Mesenchymal stem cell (in vitro differentiated cells and primary cell): ENCODE results near the gene MYLK. TPM values are rescaled to one million over a fixed set of nuclear protein-coding genes. Genes with fewer than 3 reads are reported as not detected.

Experiments
- DNase-seq: peaks from one replicate; pipeline ENCODE4 v3.0.0-alpha.2; 2013
- H2AFZ ChIP-seq: one replicate; pipeline ENCODE4 v1.6.1; 2013; ENCODE audit warnings: low read depth, mild to moderate bottlenecking, control low read depth, inconsistent platforms, low read length, moderate library complexity
- H2AK5ac ChIP-seq: 2 replicates; pipeline ENCODE4 v1.6.1; 2013; ENCODE audit warnings: low read length, moderate library complexity, mild to moderate bottlenecking, inconsistent platforms; ENCODE audit not compliant: severe bottlenecking
- H2BK120ac ChIP-seq: one replicate; pipeline ENCODE4 v1.6.1; 2013; ENCODE audit warnings: low read depth, mild to moderate bottlenecking, inconsistent platforms, low read length, moderate library complexity
- H2BK12ac ChIP-seq, 2 experiments: one replicate each; pipeline ENCODE4 v1.6.1; 2013; ENCODE audit warnings: inconsistent platforms in 2 of 2, low read length in 2 of 2, mild to moderate bottlenecking in 2 of 2, moderate library complexity in 2 of 2, control low read depth in 1 of 2
- H2BK15ac ChIP-seq: one replicate; pipeline ENCODE4 v1.6.1; 2013; ENCODE audit warnings: mild to moderate bottlenecking, low read depth, inconsistent platforms; ENCODE audit not compliant: poor library complexity, severe bottlenecking
- H2BK5ac ChIP-seq: 2 replicates; pipeline ENCODE4 v1.6.1; 2013; ENCODE audit warnings: low read depth, mild to moderate bottlenecking, low read length, control low read depth, inconsistent platforms; ENCODE audit not compliant: poor library complexity, severe bottlenecking
- H3K14ac ChIP-seq, 2 experiments: one replicate each; pipeline ENCODE4 v1.6.1; 2013; ENCODE audit warnings: inconsistent platforms in 2 of 2, low read length in 2 of 2, control low read depth in 1 of 2, mild to moderate bottlenecking in 1 of 2, moderate library complexity in 1 of 2
- H3K18ac ChIP-seq, 2 experiments: one replicate each; pipeline ENCODE4 v1.6.1; 2013; ENCODE audit warnings: inconsistent platforms in 2 of 2, low read length in 2 of 2, control low read depth in 1 of 2, low read depth in 1 of 2, mild to moderate bottlenecking in 1 of 2
- H3K23ac ChIP-seq, 2 experiments: one replicate each; pipeline ENCODE4 v1.6.1; 2013; ENCODE audit warnings: inconsistent platforms in 2 of 2, low read length in 2 of 2, mild to moderate bottlenecking in 2 of 2, moderate library complexity in 2 of 2, control low read depth in 1 of 2
- H3K27ac ChIP-seq: 2 replicates; pipeline ENCODE4 v1.5.1; 2013; ENCODE audit warnings: mild to moderate bottlenecking, moderate library complexity, low read length, control low read depth, inconsistent platforms; ENCODE audit not compliant: poor library complexity, severe bottlenecking
- H3K27me3 ChIP-seq, 2 experiments: 2 replicates each; pipeline versions ENCODE4 v1.6.1 to v1.7.0; 2013; ENCODE audit warnings: low read length in 2 of 2, mild to moderate bottlenecking in 2 of 2, moderate library complexity in 2 of 2, control low read depth in 1 of 2, inconsistent platforms in 1 of 2; ENCODE audit not compliant: control insufficient read depth in 1 of 2, insufficient read depth in 1 of 2
- H3K36me3 ChIP-seq, 2 experiments: 2 replicates each; pipeline versions ENCODE4 v1.6.1 to v1.7.0; 2013; ENCODE audit warnings: low read length in 2 of 2, control low read depth in 1 of 2, inconsistent platforms in 1 of 2, low read depth in 1 of 2, mild to moderate bottlenecking in 1 of 2; ENCODE audit not compliant: insufficient read depth in 2 of 2, control insufficient read depth in 1 of 2
- H3K4ac ChIP-seq, 2 experiments: one replicate each; pipeline ENCODE4 v1.6.1; 2013; ENCODE audit warnings: inconsistent platforms in 2 of 2, low read length in 2 of 2, mild to moderate bottlenecking in 2 of 2, moderate library complexity in 2 of 2, control low read depth in 1 of 2, low read depth in 1 of 2
- H3K4me1 ChIP-seq: 2 replicates; pipeline ENCODE4 v1.6.1; 2013; ENCODE audit warnings: low read depth, low read length, control low read depth; ENCODE audit not compliant: control insufficient read depth, insufficient read depth
- H3K4me2 ChIP-seq: 2 replicates; pipeline ENCODE4 v1.6.1; 2013; ENCODE audit warnings: low read length, mild to moderate bottlenecking, inconsistent platforms; ENCODE audit not compliant: poor library complexity, severe bottlenecking
- H3K4me3 ChIP-seq, 2 experiments: 2 replicates each; pipeline versions ENCODE4 v1.5.1 to v1.7.0; 2013; ENCODE audit warnings: low read length in 2 of 2, mild to moderate bottlenecking in 2 of 2, control low read depth in 1 of 2, low read depth in 1 of 2; ENCODE audit not compliant: insufficient read depth in 1 of 2
- H3K79me1 ChIP-seq: replicated peaks from 2 replicates; pipeline ENCODE4 v1.6.1; 2013; ENCODE audit warnings: mild to moderate bottlenecking, control low read depth, low read length, inconsistent platforms; ENCODE audit not compliant: poor library complexity, severe bottlenecking
- H3K9ac ChIP-seq: 2 replicates; pipeline ENCODE4 v1.7.0; 2013; ENCODE audit warnings: mild to moderate bottlenecking, low read length, moderate library complexity
- H3K9me3 ChIP-seq: 2 replicates; pipeline ENCODE4 v1.7.0; 2013; ENCODE audit warnings: mild to moderate bottlenecking, low read length; ENCODE audit not compliant: control insufficient read depth
- H4K8ac ChIP-seq: one replicate; pipeline ENCODE4 v1.6.1; 2013; ENCODE audit warnings: inconsistent platforms, mild to moderate bottlenecking, low read length, moderate library complexity
- H4K91ac ChIP-seq: one replicate; pipeline ENCODE4 v1.6.1; 2013; ENCODE audit warnings: mild to moderate bottlenecking, low read length, inconsistent platforms
- whole genome bisulfite sequencing: methylation state at CpG from one replicate; pipeline ENCODE4 v1.1.7; 2013; ENCODE audit warnings: mixed read lengths; 5-methylcytosine and 5-hydroxymethylcytosine counted together
- polyA plus RNA-seq, 2 experiments: library from polyadenylated mRNA; stranded (reverse); fragments of 200-250 nt; gene quantifications; one replicate each; pipeline ENCODE4 v1.2.3, GENCODE V29; 2013

The MYLK gene
- 138 TPM for polyA plus RNA-seq (2013, experiment 1 of 2)
- 135 TPM for polyA plus RNA-seq (2013, experiment 2 of 2)

GRCh38 chr3:123884203-123884831 is at the start of gene MYLK:
TSS of gene MYLK (minus strand) at chr3:123884332. CDS start at chr3:123793841, 90,491 bp downstream.
- no peaks in the 10 kb centered on the region for H3K79me1 ChIP-seq
- no peak within 1 kb of the TSS for H2BK15ac ChIP-seq
- peaks cover 0 to 11% of the 10 kb centered on the region in 2 experiments for H3K36me3 ChIP-seq
- peak within 1 kb of the TSS; percentile 64 to 91 for H3K18ac ChIP-seq
- peak within 1 kb of the TSS; percentile 75 for H4K8ac ChIP-seq
- peak within 1 kb of the TSS; percentile 81 for H2BK5ac ChIP-seq
- peak within 1 kb of the TSS; percentile 11 to 61 for H2BK12ac ChIP-seq
- 2% methylated on average over 28 of the region's 70 CpGs for WGBS
- peak within 1 kb of the TSS; percentile 76 for H2AFZ ChIP-seq
- peak within 1 kb of the TSS; percentile 85 for H3K9ac ChIP-seq
- H3K27ac ChIP-seq = peak within 1 kb of the TSS; percentile 60
- DNase-seq = peak; percentile 97
- H3K4me3 ChIP-seq = peak within 1 kb of the TSS; percentile 89
- peak within 1 kb of the TSS; percentile 89 for H2BK120ac ChIP-seq
- peak within 1 kb of the TSS; percentile 86 for H2AK5ac ChIP-seq
- peak within 1 kb of the TSS; percentile 6 to 88 for H3K4ac ChIP-seq
- peaks cover 19% of the 10 kb centered on the region for H3K4me1 ChIP-seq
- peak within 1 kb of the TSS; percentile 50 for H4K91ac ChIP-seq
- H3K27me3 ChIP-seq = no peaks in the 10 kb centered on the region
- H3K23ac ChIP-seq = no peak within 1 kb of the TSS
- H3K4me2 ChIP-seq = peak within 1 kb of the TSS; percentile 87
- H3K9me3 ChIP-seq = no peaks in the 10 kb centered on the region
- peak within 1 kb of the TSS; percentile 43 to 82 for H3K14ac ChIP-seq

- H2AFZ ChIP-seq = no peak overlapping the region
- H3K4ac ChIP-seq = no peak overlapping the region
- H3K4me2 ChIP-seq = no peak overlapping the region
- H2BK120ac ChIP-seq = no peak overlapping the region
- DNase-seq = no peak
- no peak overlapping the region for H2BK15ac ChIP-seq
- H3K36me3 ChIP-seq = peaks cover 12 to 51% of the 10 kb centered on the region in 2 experiments
- no peak overlapping the region for H2BK12ac ChIP-seq
- no peak overlapping the region for H3K4me3 ChIP-seq
- no peak overlapping the region for H3K27ac ChIP-seq
- H3K18ac ChIP-seq = no peak overlapping the region
- H2BK5ac ChIP-seq = no peak overlapping the region
- H4K8ac ChIP-seq = no peak overlapping the region
- H3K23ac ChIP-seq = no peak overlapping the region
- no peak overlapping the region for H3K14ac ChIP-seq
- H3K27me3 ChIP-seq = no peaks in the 10 kb centered on the region
- H3K9ac ChIP-seq = no peak overlapping the region
- no peaks in the 10 kb centered on the region for H3K9me3 ChIP-seq
- no peak overlapping the region for H2AK5ac ChIP-seq
- H4K91ac ChIP-seq = no peak overlapping the region
- H3K79me1 ChIP-seq = peaks cover 1% of the 10 kb centered on the region
- H3K4me1 ChIP-seq = no peaks in the 10 kb centered on the region
Observed at GRCh38 chr3:123930445-123930844, 46.3 kb upstream of the MYLK start.

DNA sequence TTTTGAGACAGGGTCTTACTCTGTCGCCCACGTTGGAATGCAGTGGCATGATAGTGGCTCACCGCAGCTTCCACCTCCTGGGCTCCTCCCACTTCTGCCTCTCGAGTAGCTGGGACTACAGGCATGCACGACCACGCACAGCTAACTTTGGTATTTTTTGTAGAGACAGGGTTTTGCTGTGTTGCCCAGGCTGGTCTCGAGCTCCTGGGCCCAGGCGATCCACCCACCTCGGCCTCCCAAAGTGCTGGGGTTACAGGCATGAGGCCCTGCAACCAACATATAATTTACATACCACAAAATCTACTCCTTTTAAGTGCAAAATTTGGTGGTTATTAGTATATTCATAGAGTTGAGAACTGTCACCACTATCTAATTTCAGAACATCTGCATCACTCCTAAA is 45.2 kb upstream of the MYLK start:
- no peak overlapping the region for H2AK5ac ChIP-seq
- DNase-seq = no peak
- H3K4me1 ChIP-seq = no peaks in the 10 kb centered on the region
- H2BK5ac ChIP-seq = no peak overlapping the region
- no peak overlapping the region for H3K4ac ChIP-seq
- H3K23ac ChIP-seq = no peak overlapping the region
- H3K79me1 ChIP-seq = peaks cover 1% of the 10 kb centered on the region
- no peak overlapping the region for H3K4me2 ChIP-seq
- H3K27ac ChIP-seq = no peak overlapping the region
- no peak overlapping the region for H2AFZ ChIP-seq
- H3K9me3 ChIP-seq = peaks cover under 1% of the 10 kb centered on the region
- H3K36me3 ChIP-seq = peaks cover 15 to 61% of the 10 kb centered on the region in 2 experiments
- no peak overlapping the region for H3K9ac ChIP-seq
- 100% methylated on average over 4 of the region's 9 CpGs for WGBS
- no peak overlapping the region for H2BK15ac ChIP-seq
- H3K27me3 ChIP-seq = no peaks in the 10 kb centered on the region
- no peak overlapping the region for H2BK12ac ChIP-seq
- H3K14ac ChIP-seq = no peak overlapping the region
- no peak overlapping the region for H4K91ac ChIP-seq
- H4K8ac ChIP-seq = no peak overlapping the region
- no peak overlapping the region for H2BK120ac ChIP-seq
- H3K18ac ChIP-seq = no peak overlapping the region
- no peak overlapping the region for H3K4me3 ChIP-seq

DNA sequence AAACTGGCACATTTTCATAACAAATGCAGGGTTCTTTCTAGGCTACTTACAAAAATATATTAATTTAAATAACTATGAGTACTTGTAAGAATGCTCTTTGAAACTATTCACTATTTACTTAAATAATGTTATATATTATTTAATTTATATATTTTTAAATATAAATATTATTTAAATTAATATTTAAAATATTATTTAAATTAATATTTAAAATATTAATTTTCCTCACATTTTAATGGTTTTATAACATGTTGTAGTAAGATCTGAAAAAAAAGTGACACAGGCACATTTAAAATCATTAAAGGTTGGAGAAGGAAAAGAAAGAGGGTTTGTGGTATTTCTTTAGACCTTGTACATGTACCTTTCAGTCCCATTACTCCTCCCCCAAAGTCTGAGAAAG is 42.3 kb upstream of the MYLK start:
- no peak overlapping the region for H2BK12ac ChIP-seq
- no peak overlapping the region for H4K91ac ChIP-seq
- H3K36me3 ChIP-seq = peaks cover 11 to 54% of the 10 kb centered on the region in 2 experiments
- no peak overlapping the region for H3K18ac ChIP-seq
- no peak overlapping the region for H2AFZ ChIP-seq
- H3K27ac ChIP-seq = no peak overlapping the region
- DNase-seq = no peak
- no peak overlapping the region for H2BK15ac ChIP-seq
- H3K4ac ChIP-seq = no peak overlapping the region
- no peak overlapping the region for H2BK120ac ChIP-seq
- no peak overlapping the region for H2AK5ac ChIP-seq
- H3K4me2 ChIP-seq = no peak overlapping the region
- H3K9me3 ChIP-seq = peaks cover 24% of the 10 kb centered on the region
- H3K79me1 ChIP-seq = peaks cover 1% of the 10 kb centered on the region
- no peaks in the 10 kb centered on the region for H3K27me3 ChIP-seq
- no peak overlapping the region for H3K9ac ChIP-seq
- H3K4me3 ChIP-seq = no peak overlapping the region
- H4K8ac ChIP-seq = no peak overlapping the region
- H3K14ac ChIP-seq = no peak overlapping the region
- no peak overlapping the region for H3K23ac ChIP-seq
- no peak overlapping the region for H2BK5ac ChIP-seq
- H3K4me1 ChIP-seq = no peaks in the 10 kb centered on the region
